Measurements from ENCODE around the gene HSDL1. TPM values are rescaled to one million over a fixed set of nuclear protein-coding genes. Genes with fewer than 3 reads are reported as not detected.

Gene HSDL1
- total RNA-seq, 4 donors from 2014 or later, result 8.3 to 22.8 (median 12.4) TPM

DNA sequence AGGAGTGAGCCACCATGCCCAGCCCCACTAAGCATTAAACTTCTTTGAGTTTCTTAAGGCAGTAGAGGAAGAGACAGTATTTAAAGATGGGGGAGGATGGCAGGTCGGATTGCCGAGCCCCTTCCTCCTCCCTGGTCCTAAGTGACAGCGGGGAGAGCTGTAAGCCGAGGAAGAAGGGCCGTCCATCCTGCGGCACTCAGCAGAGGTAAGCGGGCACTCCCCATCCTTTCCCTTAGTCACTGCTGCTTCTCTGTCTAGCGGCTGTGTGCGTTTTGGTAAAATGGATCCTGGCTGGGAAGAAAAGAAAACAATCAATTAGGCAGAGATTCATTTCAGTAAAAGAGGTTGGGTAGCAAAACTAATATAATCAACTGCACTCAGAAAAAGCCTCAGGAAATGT is 14.0 kb upstream of the HSDL1 start:
- peaks cover 15% of the 10 kb centered on the region for H3K27me3 ChIP-seq
- no peaks in the 10 kb centered on the region for H3K4me1 ChIP-seq
- TF ChIP-seq POLR2AphosphoS5 (IDR thresholded peaks at IDR 0.05) (no peak), POLR2A (IDR thresholded peaks at IDR 0.05) (no peak), EP300 (IDR thresholded peaks at IDR 0.05) (no peak)
- TF ChIP-seq, protein P1, sequence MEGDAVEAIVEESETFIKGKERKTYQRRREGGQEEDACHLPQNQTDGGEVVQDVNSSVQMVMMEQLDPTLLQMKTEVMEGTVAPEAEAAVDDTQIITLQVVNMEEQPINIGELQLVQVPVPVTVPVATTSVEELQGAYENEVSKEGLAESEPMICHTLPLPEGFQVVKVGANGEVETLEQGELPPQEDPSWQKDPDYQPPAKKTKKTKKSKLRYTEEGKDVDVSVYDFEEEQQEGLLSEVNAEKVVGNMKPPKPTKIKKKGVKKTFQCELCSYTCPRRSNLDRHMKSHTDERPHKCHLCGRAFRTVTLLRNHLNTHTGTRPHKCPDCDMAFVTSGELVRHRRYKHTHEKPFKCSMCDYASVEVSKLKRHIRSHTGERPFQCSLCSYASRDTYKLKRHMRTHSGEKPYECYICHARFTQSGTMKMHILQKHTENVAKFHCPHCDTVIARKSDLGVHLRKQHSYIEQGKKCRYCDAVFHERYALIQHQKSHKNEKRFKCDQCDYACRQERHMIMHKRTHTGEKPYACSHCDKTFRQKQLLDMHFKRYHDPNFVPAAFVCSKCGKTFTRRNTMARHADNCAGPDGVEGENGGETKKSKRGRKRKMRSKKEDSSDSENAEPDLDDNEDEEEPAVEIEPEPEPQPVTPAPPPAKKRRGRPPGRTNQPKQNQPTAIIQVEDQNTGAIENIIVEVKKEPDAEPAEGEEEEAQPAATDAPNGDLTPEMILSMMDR (IDR thresholded peaks at IDR 0.05), result no peak
- no peak for DNase-seq (ENCODE audit: low spot score in 2 of 2)
- no peak overlapping the region for H3K4me3 ChIP-seq
- no peaks in the 10 kb centered on the region for H3K36me3 ChIP-seq
- WGBS, result 36% methylated on average over 9 of the region's 9 CpGs
- H3K27ac ChIP-seq, result no peak overlapping the region
- H3K9me3 ChIP-seq, result no peaks in the 10 kb centered on the region

DNA sequence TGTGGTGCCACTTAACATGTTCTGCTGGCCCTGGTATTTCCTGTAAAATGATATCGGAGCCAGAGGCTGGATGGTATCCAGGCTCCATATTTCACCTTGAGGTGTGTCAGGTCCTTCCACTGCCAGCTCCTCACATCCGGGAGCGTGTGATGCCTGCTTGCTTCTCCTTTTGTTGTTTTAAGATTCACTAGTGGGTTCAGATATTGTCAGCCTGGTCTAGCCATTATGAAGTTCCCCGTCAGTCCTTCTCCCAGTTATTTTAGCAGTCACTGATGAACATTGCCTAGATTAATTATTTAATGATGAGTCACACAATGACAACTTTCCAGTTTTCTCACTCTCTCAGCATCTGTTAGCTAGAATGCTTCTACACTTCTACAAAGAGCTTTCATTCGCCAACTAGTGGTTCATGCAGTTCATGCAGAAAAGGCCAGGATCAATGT is 11.4 kb upstream of the HSDL1 start:
- Histone ChIP-seq H3K36me3 (no peaks in the 10 kb centered on the region), H3K4me3 (no peak overlapping the region), H3K4me1 (no peaks in the 10 kb centered on the region), H3K9me3 (no peaks in the 10 kb centered on the region), H3K27me3 (peaks cover 14% of the 10 kb centered on the region), H3K27ac (no peak overlapping the region)
- DNase-seq (ENCODE audit: low spot score in 2 of 2), result no peak
- no peak for TF ChIP-seq POLR2AphosphoS5 (IDR thresholded peaks at IDR 0.05)
- no peak for TF ChIP-seq EP300 (IDR thresholded peaks at IDR 0.05)
- 26% methylated on average over 5 of the region's 5 CpGs for WGBS

DNA sequence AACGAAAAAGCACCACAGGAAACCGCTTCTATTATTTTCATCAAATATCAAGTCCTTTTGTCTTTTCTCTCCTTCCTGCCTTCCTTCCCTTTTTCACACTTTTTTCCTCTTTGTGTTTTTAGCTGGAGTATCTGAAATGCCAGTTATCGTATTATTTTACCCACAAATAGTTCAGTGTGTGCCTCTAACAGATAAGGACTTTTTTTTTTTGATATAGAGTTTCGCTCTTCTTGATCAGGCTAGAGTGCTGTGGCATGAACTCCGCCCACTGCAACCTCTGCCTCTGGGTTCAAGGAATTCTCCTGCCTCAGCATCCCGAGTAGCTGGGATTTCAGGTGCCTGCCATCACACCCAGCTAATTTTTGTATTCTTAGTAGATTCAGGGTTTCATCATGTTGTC is 10.8 kb upstream of the HSDL1 start:
- WGBS, result 91% methylated on average over 6 of the region's 6 CpGs
- Histone ChIP-seq H3K9me3 (no peaks in the 10 kb centered on the region), H3K27me3 (peaks cover 8% of the 10 kb centered on the region), H3K4me1 (no peaks in the 10 kb centered on the region), H3K27ac (no peak overlapping the region), H3K36me3 (no peaks in the 10 kb centered on the region), H3K4me3 (no peak overlapping the region)
- DNase-seq (ENCODE audit: low spot score in 2 of 2), result no peak
- TF ChIP-seq POLR2A (IDR thresholded peaks at IDR 0.05) (no peak), EP300 (IDR thresholded peaks at IDR 0.05) (no peak), POLR2AphosphoS5 (IDR thresholded peaks at IDR 0.05) (no peak)
- TF ChIP-seq, protein P1 (IDR thresholded peaks at IDR 0.05), result no peak

DNA sequence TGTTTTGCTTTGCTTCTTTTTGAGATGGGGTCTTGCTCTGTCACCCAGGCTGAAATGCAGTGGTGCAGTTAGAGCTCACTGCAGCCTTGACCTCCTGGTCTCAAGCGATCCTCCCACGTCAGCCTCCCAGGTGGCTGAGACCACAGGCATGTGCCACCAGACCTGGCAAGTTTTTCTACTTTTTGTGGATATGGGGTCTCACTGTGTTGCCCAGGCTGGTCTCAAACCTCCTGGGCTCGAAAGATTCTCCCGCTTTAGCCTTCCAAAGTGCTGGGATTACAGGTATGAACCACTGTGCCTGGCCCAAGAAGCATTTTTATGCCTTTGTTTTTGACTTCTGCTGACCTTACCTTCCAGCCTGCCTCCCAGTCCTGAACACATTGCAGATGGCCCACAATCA is 10.2 kb upstream of the HSDL1 start:
- Histone ChIP-seq H3K4me1 (no peaks in the 10 kb centered on the region), H3K27me3 (peaks cover 8% of the 10 kb centered on the region), H3K4me3 (no peak overlapping the region), H3K27ac (no peak overlapping the region), H3K36me3 (no peaks in the 10 kb centered on the region), H3K9me3 (no peaks in the 10 kb centered on the region)
- TF ChIP-seq, protein P1 (IDR thresholded peaks at IDR 0.05), result no peak
- TF ChIP-seq POLR2AphosphoS5 (IDR thresholded peaks at IDR 0.05) (no peak), POLR2A (IDR thresholded peaks at IDR 0.05) (no peak), EP300 (IDR thresholded peaks at IDR 0.05) (no peak)
- DNase-seq (ENCODE audit: low spot score in 2 of 2), result no peak
- 96% methylated on average over 4 of the region's 4 CpGs for WGBS

DNA sequence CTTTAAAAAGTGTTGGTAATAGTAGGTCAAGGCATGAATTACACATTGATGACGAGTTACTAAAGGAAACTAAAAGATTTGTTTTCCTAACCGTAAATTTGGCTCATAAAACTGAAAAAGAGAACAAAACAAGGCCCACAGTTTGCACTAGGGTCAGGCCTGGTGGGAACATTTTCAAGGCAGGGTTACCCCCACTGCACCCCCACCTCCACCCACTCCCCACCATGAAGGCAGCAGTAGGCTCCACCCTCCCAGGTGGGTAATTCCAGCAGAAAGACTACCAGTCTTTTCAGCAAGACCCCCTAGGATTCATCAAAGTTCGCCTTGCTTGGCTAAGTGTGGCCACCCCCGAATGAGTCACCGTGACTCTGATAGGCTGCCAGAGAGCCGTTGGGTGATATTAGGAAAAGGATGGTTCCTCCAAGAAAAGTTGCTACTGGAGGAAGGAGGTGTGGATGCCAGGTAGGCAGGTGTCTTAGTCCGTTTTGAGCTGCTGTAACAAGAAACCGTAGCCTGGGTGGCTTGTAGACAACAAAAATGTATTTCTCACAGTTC is 8.8 kb upstream of the HSDL1 start:
- no peak overlapping the region for H3K4me3 ChIP-seq
- H3K4me1 ChIP-seq, result no peaks in the 10 kb centered on the region
- no peak overlapping the region for H3K27ac ChIP-seq
- DNase-seq (ENCODE audit: low spot score in 2 of 2), result no peak
- no peaks in the 10 kb centered on the region for H3K9me3 ChIP-seq
- no peaks in the 10 kb centered on the region for H3K36me3 ChIP-seq
- WGBS, result 59% methylated on average over 8 of the region's 8 CpGs
- TF ChIP-seq EP300 (IDR thresholded peaks at IDR 0.05) (no peak), POLR2AphosphoS5 (IDR thresholded peaks at IDR 0.05) (no peak), POLR2A (IDR thresholded peaks at IDR 0.05) (no peak)
- TF ChIP-seq, protein P1 (IDR thresholded peaks at IDR 0.05), result no peak
- H3K27me3 ChIP-seq, result peaks cover 4% of the 10 kb centered on the region

DNA sequence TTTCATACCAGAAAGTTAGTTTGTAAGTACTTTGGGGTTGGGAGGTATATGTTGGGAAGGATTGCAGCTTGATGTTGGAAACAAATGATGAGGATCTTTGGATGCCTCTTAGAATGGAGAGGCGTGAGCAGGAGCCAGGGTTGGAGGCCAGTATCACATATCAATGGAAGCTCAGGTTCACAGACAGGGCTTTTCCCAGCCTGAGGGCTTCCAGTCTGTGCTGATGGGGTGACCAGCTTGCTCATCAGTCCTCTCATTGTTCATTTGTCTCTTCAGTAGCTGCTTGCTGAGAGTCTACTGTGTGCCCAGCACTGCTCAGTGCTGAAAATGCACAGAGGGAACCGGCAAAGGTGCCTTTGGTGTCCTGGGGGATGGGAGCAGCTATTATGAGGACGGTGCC is 5.9 kb upstream of the HSDL1 start:
- H3K27me3 ChIP-seq, result no peaks in the 10 kb centered on the region
- no peaks in the 10 kb centered on the region for H3K9me3 ChIP-seq
- H3K27ac ChIP-seq, result no peak overlapping the region
- 75% methylated on average over 3 of the region's 3 CpGs for WGBS
- H3K36me3 ChIP-seq, result no peaks in the 10 kb centered on the region
- no peak for DNase-seq (ENCODE audit: low spot score in 2 of 2)
- no peak overlapping the region for H3K4me3 ChIP-seq
- TF ChIP-seq EP300 (IDR thresholded peaks at IDR 0.05) (no peak), POLR2A (IDR thresholded peaks at IDR 0.05) (no peak), POLR2AphosphoS5 (IDR thresholded peaks at IDR 0.05) (no peak)
- TF ChIP-seq, protein P1 (IDR thresholded peaks at IDR 0.05), result no peak
- H3K4me1 ChIP-seq, result no peaks in the 10 kb centered on the region
